ENCODE data around the gene KCNQ2.

Gene KCNQ2

DNA sequence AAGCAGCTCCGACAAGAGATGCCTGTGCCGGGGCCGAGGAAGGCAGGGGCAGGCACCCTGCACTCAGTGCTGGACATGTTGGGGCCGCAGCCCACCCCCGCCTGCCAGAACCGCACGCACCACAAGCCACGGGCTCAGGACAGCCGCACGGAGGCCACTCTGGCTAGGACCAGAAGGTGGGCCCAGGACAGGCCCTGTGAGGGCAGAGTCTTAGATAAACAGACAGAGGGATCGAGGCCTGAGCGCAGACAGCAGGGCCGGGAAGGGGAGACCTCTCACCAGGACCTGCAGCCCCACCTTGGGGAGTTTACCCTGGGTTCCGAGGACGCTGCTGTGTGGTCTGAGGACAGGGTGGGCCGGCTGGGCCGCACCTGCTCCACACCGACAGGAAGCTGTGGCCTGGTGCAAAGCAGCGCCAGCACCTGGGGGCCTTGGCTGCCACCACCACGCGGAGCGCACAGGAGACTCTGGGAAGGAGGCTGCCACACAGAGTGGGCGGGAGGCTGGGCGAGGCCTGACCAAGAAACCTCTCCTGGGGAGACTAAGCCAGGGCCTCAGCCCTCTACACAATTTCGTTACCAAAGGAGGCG, 32.0 kb downstream of the KCNQ2 start:
- Histone ChIP-seq H3K4me1 (ENCODE audit: insufficient read depth, low read length) (no peaks in the 10 kb centered on the region), H3K4me3 (ENCODE audit: low read depth in 1 of 2, low read length in 2 of 2) (no peak overlapping the region), H3K36me3 (ENCODE audit: insufficient read depth, low read length) (no peaks in the 10 kb centered on the region), H3K79me2 (ENCODE audit: insufficient read depth, low read length) (no peaks in the 10 kb centered on the region), H4K20me1 (ENCODE audit: insufficient read depth, low read length) (no peaks in the 10 kb centered on the region), H3K9me3 (ENCODE audit: insufficient read depth, low read length, severe bottlenecking) (peaks cover 7% of the 10 kb centered on the region), H3K9ac (ENCODE audit: low read depth, low read length) (no peak overlapping the region), H2AFZ (ENCODE audit: low read depth, low read length) (no peak overlapping the region), H3K27ac (ENCODE audit: low read length) (no peak overlapping the region), H3K4me2 (ENCODE audit: insufficient read depth, low read length) (no peak overlapping the region), H3K27me3 (ENCODE audit: insufficient read depth, low read length, poor library complexity) (no peaks in the 10 kb centered on the region)
- DNase-seq (no peak), ATAC-seq (ENCODE audit: insufficient read depth, low read depth) (no peak)
- TF ChIP-seq EZH2 (IDR thresholded peaks at IDR 0.05; ENCODE audit: borderline replicate concordance, low read depth, low read length, severe bottlenecking), result no peak
- TF ChIP-seq, protein P1, sequence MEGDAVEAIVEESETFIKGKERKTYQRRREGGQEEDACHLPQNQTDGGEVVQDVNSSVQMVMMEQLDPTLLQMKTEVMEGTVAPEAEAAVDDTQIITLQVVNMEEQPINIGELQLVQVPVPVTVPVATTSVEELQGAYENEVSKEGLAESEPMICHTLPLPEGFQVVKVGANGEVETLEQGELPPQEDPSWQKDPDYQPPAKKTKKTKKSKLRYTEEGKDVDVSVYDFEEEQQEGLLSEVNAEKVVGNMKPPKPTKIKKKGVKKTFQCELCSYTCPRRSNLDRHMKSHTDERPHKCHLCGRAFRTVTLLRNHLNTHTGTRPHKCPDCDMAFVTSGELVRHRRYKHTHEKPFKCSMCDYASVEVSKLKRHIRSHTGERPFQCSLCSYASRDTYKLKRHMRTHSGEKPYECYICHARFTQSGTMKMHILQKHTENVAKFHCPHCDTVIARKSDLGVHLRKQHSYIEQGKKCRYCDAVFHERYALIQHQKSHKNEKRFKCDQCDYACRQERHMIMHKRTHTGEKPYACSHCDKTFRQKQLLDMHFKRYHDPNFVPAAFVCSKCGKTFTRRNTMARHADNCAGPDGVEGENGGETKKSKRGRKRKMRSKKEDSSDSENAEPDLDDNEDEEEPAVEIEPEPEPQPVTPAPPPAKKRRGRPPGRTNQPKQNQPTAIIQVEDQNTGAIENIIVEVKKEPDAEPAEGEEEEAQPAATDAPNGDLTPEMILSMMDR (IDR thresholded peaks at IDR 0.05; ENCODE audit: borderline replicate concordance, extremely low read depth, low read length, poor library complexity, severe bottlenecking), result no peak

DNA sequence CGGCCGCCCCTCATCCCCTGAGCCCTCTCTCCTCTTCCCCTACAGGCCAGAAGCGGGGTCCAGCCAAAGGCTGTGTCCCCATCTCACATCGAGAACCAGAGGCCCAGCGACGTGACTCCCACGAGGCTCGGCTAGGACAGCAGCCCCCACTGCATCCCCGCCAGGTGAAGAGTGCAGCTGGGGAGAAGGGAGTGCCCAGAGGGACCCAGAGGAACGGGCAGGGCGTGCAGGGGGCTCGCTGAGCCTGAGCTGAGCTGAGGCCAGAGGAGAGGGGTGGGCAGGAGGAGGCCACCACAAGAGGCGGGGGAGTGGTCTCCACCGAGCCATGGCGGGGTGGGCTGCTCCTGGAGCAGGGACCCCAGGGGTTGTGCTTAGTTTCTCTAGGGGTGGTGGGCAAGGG, 32.6 kb downstream of the KCNQ2 start:
- Histone ChIP-seq H2AFZ (ENCODE audit: low read depth, low read length) (no peak overlapping the region), H3K79me2 (ENCODE audit: insufficient read depth, low read length) (no peaks in the 10 kb centered on the region), H3K4me1 (ENCODE audit: insufficient read depth, low read length) (no peaks in the 10 kb centered on the region), H4K20me1 (ENCODE audit: insufficient read depth, low read length) (no peaks in the 10 kb centered on the region), H3K9me3 (ENCODE audit: insufficient read depth, low read length, severe bottlenecking) (peaks cover 7% of the 10 kb centered on the region), H3K36me3 (ENCODE audit: insufficient read depth, low read length) (no peaks in the 10 kb centered on the region), H3K9ac (ENCODE audit: low read depth, low read length) (no peak overlapping the region), H3K4me3 (ENCODE audit: low read depth in 1 of 2, low read length in 2 of 2) (no peak overlapping the region), H3K4me2 (ENCODE audit: insufficient read depth, low read length) (no peak overlapping the region), H3K27me3 (ENCODE audit: insufficient read depth, low read length, poor library complexity) (no peaks in the 10 kb centered on the region), H3K27ac (ENCODE audit: low read length) (no peak overlapping the region)
- ATAC-seq (ENCODE audit: insufficient read depth, low read depth) (no peak), DNase-seq (no peak)
- no peak for TF ChIP-seq EZH2 (IDR thresholded peaks at IDR 0.05; ENCODE audit: borderline replicate concordance, low read depth, low read length, severe bottlenecking)
- TF ChIP-seq, protein P1 (IDR thresholded peaks at IDR 0.05; ENCODE audit: borderline replicate concordance, extremely low read depth, low read length, poor library complexity, severe bottlenecking), result no peak

DNA sequence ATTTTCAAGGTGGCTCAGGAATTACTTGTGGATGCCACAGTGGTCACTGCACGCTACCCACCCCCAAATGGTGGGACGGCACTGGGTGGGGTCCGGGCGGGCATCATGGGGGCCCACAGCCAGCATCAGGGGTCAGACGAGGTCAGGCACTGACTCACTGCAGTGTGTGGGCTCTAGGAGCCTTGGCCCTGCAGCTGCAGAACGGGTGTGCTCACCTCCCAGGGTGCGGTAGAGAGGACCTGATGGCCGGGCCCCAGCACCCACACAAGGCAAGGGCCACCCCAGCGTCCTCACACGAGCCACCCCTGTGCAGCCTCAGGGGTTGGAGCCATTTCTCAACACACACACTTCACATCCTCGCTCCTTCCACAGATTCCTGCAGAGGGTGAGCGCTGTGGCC, 34.3 kb downstream of the KCNQ2 start:
- no peak overlapping the region for H2AFZ ChIP-seq (ENCODE audit: low read depth, low read length)
- ATAC-seq (ENCODE audit: insufficient read depth, low read depth) (no peak), DNase-seq (no peak)
- TF ChIP-seq, protein P1 (IDR thresholded peaks at IDR 0.05; ENCODE audit: borderline replicate concordance, extremely low read depth, low read length, poor library complexity, severe bottlenecking), result no peak
- no peak for TF ChIP-seq EZH2 (IDR thresholded peaks at IDR 0.05; ENCODE audit: borderline replicate concordance, low read depth, low read length, severe bottlenecking)
- no peak overlapping the region for H3K9ac ChIP-seq (ENCODE audit: low read depth, low read length)
- H3K4me3 ChIP-seq (ENCODE audit: low read depth in 1 of 2, low read length in 2 of 2), result no peak overlapping the region
- H3K4me1 ChIP-seq (ENCODE audit: insufficient read depth, low read length), result no peaks in the 10 kb centered on the region
- H3K9me3 ChIP-seq (ENCODE audit: insufficient read depth, low read length, severe bottlenecking), result no peaks in the 10 kb centered on the region
- H3K79me2 ChIP-seq (ENCODE audit: insufficient read depth, low read length), result no peaks in the 10 kb centered on the region
- no peaks in the 10 kb centered on the region for H3K36me3 ChIP-seq (ENCODE audit: insufficient read depth, low read length)
- no peak overlapping the region for H3K27ac ChIP-seq (ENCODE audit: low read length)
- H4K20me1 ChIP-seq (ENCODE audit: insufficient read depth, low read length), result no peaks in the 10 kb centered on the region
- no peak overlapping the region for H3K4me2 ChIP-seq (ENCODE audit: insufficient read depth, low read length)
- no peaks in the 10 kb centered on the region for H3K27me3 ChIP-seq (ENCODE audit: insufficient read depth, low read length, poor library complexity)

Measured in DND-41 (cell line).